Measurements from ENCODE around the gene DNAH7.

Gene DNAH7

DNA sequence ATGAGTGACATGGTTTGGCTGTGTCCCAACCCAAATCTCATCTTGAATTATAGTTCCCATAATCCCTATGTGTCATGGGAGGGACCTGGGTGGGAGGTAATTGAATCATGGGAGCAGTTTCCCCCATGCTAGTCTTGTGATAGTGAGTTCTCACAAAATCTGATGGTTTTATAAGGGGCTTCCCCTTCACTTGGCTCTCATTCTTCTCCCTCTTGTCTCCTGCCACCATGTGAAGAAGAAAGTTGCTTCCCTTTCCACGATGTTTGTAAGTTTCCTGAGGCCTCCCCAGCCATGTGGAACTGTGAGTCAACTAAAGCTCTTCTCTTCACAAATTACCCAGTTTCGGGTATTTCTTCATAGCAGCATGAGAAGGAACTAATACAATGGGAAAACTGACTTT lies 14.0 kb downstream of the DNAH7 start:
- Mint-ChIP-seq H3K4me1 (ENCODE audit: low read depth) (no peaks in the 10 kb centered on the region), H3K27me3 (no peaks in the 10 kb centered on the region), H3K9me3 (no peaks in the 10 kb centered on the region), H3K36me3 (ENCODE audit: low read depth) (no peaks in the 10 kb centered on the region), H3K27ac (no peak overlapping the region), H3K4me3 (no peak overlapping the region)

GRCh38 chr2:196046123-196046917 lies 22.3 kb downstream of the DNAH7 start:
- no peaks in the 10 kb centered on the region for H3K9me3 Mint-ChIP-seq
- H3K36me3 Mint-ChIP-seq (ENCODE audit: low read depth), result no peaks in the 10 kb centered on the region

GRCh38 chr2:196041786-196042185 lies 26.9 kb downstream of the DNAH7 start:
- H3K9me3 Mint-ChIP-seq, result peaks cover 22% of the 10 kb centered on the region
- H3K4me3 Mint-ChIP-seq, result no peak overlapping the region
- no peaks in the 10 kb centered on the region for H3K4me1 Mint-ChIP-seq (ENCODE audit: low read depth)
- H3K27me3 Mint-ChIP-seq, result peaks cover 6% of the 10 kb centered on the region
- H3K27ac Mint-ChIP-seq, result no peak overlapping the region
- H3K36me3 Mint-ChIP-seq (ENCODE audit: low read depth), result no peaks in the 10 kb centered on the region

More at GRCh38 chr2:196046123-196046917, 22.3 kb downstream of the DNAH7 start:
- Mint-ChIP-seq H3K4me1 (ENCODE audit: low read depth) (no peaks in the 10 kb centered on the region), H3K4me3 (no peak overlapping the region), H3K27me3 (peaks cover 15% of the 10 kb centered on the region), H3K27ac (no peak overlapping the region)

- no peak overlapping the region for H3K4me3 Mint-ChIP-seq
Measured at GRCh38 chr2:196040218-196040617, 28.4 kb downstream of the DNAH7 start.

DNA sequence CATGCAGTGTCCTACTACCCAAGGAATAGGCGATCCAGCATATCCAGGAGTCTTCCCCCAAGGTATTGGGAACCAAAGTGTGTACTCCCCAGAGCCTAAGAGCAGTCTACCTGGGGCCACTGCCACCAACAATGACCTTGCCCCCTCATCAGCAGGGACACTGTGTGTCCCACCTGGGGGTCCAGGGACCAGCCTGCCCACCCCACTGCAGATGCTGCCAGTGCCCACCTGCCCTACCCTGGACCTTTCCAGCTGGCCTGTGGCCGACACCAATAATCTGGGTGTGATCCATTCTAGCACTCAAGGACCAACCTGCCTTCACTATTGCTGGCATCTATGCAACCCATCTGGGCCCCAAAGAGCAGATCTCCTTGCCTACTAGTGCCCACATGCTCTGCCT lies 32.2 kb downstream of the DNAH7 start:
- H3K27me3 Mint-ChIP-seq, result peaks cover 7% of the 10 kb centered on the region
- H3K9me3 Mint-ChIP-seq, result peaks cover 30% of the 10 kb centered on the region
- H3K36me3 Mint-ChIP-seq (ENCODE audit: low read depth), result no peaks in the 10 kb centered on the region

More at GRCh38 chr2:196040218-196040617, 28.4 kb downstream of the DNAH7 start:
- no peaks in the 10 kb centered on the region for H3K36me3 Mint-ChIP-seq (ENCODE audit: low read depth)
- H3K27ac Mint-ChIP-seq, result no peak overlapping the region
- H3K9me3 Mint-ChIP-seq, result peaks cover 22% of the 10 kb centered on the region
- no peaks in the 10 kb centered on the region for H3K4me1 Mint-ChIP-seq (ENCODE audit: low read depth)
- peaks cover 6% of the 10 kb centered on the region for H3K27me3 Mint-ChIP-seq

GRCh38 chr2:196018037-196018436 lies 50.6 kb downstream of the DNAH7 start:
- Mint-ChIP-seq H3K27me3 (peaks cover 4% of the 10 kb centered on the region), H3K27ac (no peak overlapping the region), H3K4me3 (no peak overlapping the region), H3K36me3 (ENCODE audit: low read depth) (no peaks in the 10 kb centered on the region), H3K4me1 (ENCODE audit: low read depth) (no peaks in the 10 kb centered on the region), H3K9me3 (no peaks in the 10 kb centered on the region)

More for the DNA sequence above, 32.2 kb downstream of the DNAH7 start:
- Mint-ChIP-seq H3K27ac (no peak overlapping the region), H3K4me1 (ENCODE audit: low read depth) (no peaks in the 10 kb centered on the region), H3K4me3 (no peak overlapping the region)

DNA sequence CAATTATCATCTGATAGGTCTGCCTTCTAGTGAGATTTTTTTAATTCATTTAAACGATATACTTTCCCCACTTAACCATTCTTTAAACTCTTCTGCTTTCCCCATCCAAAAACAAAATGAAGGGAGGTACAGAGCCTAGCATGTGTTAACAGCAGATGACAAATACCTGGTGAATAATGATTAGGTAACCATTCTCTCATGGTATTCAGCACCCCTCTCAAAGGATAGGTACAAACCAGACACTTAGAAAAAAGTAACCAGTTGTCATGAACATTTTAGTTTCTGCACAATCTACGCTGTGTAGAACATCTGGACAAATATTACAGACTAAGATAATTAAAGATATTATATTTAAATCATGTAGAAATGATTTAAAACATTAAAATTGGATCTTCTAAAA lies 56.3 kb downstream of the DNAH7 start:
- H3K36me3 Mint-ChIP-seq (ENCODE audit: low read depth), result no peaks in the 10 kb centered on the region
- H3K27me3 Mint-ChIP-seq, result peaks cover 4% of the 10 kb centered on the region
- H3K9me3 Mint-ChIP-seq, result peaks cover 4% of the 10 kb centered on the region
- H3K27ac Mint-ChIP-seq, result no peak overlapping the region
- H3K4me1 Mint-ChIP-seq (ENCODE audit: low read depth), result no peaks in the 10 kb centered on the region
- no peak overlapping the region for H3K4me3 Mint-ChIP-seq

DNA sequence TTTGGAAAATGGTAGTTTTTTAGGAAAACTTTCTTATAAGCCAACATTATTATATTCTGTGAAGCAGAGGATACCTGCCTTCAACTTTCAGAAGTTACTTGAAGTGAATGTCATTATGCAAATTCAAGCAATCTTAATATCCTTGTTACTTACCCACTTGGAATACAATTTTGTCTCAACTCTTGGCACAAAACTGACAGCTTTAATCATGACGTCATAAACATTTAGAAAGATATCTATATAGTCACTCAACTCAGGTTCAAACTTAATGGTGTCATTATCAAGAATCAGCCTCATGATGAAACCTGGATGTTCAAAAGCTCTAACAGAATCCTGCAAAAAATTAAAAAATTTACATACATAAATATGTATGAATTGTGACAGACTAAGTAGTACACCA lies 68.1 kb downstream of the DNAH7 start:
- Mint-ChIP-seq H3K4me1 (ENCODE audit: low read depth) (peaks cover 7% of the 10 kb centered on the region), H3K4me3 (no peak overlapping the region), H3K9me3 (peaks cover 4% of the 10 kb centered on the region), H3K27me3 (no peaks in the 10 kb centered on the region), H3K27ac (no peak overlapping the region), H3K36me3 (ENCODE audit: low read depth) (no peaks in the 10 kb centered on the region)

DNA sequence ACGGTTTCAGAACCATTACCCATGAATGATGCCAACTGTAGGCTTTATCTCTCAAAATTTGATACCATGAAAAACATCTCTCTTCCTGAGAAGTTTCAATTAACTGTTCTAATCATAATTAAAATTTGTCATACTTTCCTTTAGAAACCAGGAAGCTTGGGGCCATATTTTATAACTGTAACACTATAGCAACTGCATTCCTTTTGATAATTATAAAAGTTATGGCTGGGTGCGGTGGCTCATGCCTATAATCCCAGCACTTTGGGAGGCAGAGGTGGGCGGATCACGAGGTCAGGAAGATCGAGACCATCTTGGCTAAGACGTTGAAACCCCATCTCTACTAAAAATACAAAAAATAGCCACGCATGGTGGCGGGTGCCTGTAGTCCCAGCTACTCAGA lies 70.6 kb downstream of the DNAH7 start:
- no peaks in the 10 kb centered on the region for H3K36me3 Mint-ChIP-seq (ENCODE audit: low read depth)
- no peak overlapping the region for H3K27ac Mint-ChIP-seq
- H3K4me1 Mint-ChIP-seq (ENCODE audit: low read depth), result peaks cover 8% of the 10 kb centered on the region
- H3K9me3 Mint-ChIP-seq, result no peaks in the 10 kb centered on the region
- H3K4me3 Mint-ChIP-seq, result no peak overlapping the region
- no peaks in the 10 kb centered on the region for H3K27me3 Mint-ChIP-seq

DNA sequence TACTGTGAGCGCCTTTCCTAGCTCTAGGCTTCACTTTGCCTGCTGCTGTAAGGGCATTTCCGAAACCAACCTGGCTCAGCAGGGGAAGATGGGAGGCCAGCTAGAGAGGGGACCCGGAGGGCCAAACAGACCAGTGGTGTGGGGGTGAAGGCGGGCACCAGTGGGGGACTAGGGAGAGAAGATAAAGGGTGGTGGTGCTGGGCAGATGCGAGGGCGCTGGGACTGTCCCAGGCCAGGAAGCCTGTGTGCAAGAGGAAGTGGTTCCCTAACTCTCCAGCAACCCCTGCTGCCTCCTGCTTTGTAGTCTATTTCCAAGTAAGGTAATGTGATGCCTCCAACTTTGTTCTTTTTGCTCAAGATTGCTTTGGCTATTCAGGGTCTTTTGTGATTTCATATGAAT lies 73.1 kb downstream of the DNAH7 start:
- Mint-ChIP-seq H3K27me3 (no peaks in the 10 kb centered on the region), H3K4me1 (ENCODE audit: low read depth) (peaks cover 8% of the 10 kb centered on the region), H3K36me3 (ENCODE audit: low read depth) (no peaks in the 10 kb centered on the region), H3K4me3 (no peak overlapping the region), H3K27ac (no peak overlapping the region), H3K9me3 (no peaks in the 10 kb centered on the region)

DNA sequence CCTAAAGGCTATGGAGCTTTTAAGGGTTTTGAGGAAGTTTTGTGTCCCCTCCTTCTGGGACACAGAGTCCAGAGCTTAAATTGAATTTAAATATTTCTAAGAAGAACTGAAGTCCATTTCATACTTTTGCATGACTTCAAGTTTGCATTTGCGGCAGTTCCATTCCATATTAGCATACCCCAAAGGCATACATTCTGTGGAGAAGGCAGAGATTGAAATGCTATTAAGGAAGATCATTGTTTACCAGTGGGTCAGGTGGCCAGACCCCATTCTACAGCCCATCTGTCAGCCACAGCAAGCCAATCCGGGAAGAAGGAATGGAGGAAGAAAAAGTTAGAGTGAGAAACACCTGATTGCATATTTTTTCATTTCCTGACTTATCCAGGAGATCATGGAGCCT lies 75.0 kb downstream of the DNAH7 start:
- no peaks in the 10 kb centered on the region for H3K36me3 Mint-ChIP-seq (ENCODE audit: low read depth)
- H3K4me1 Mint-ChIP-seq (ENCODE audit: low read depth), result peaks cover 8% of the 10 kb centered on the region

GRCh38 chr2:195985741-195986140 lies 82.9 kb downstream of the DNAH7 start:
- no peaks in the 10 kb centered on the region for H3K27me3 Mint-ChIP-seq
- no peaks in the 10 kb centered on the region for H3K9me3 Mint-ChIP-seq
- H3K4me3 Mint-ChIP-seq, result no peak overlapping the region
- no peaks in the 10 kb centered on the region for H3K4me1 Mint-ChIP-seq (ENCODE audit: low read depth)
- H3K36me3 Mint-ChIP-seq (ENCODE audit: low read depth), result no peaks in the 10 kb centered on the region
- no peak overlapping the region for H3K27ac Mint-ChIP-seq

More for the DNA sequence above, 75.0 kb downstream of the DNAH7 start:
- H3K27me3 Mint-ChIP-seq, result no peaks in the 10 kb centered on the region
- no peaks in the 10 kb centered on the region for H3K9me3 Mint-ChIP-seq
- no peak overlapping the region for H3K27ac Mint-ChIP-seq
- H3K4me3 Mint-ChIP-seq, result no peak overlapping the region

DNA sequence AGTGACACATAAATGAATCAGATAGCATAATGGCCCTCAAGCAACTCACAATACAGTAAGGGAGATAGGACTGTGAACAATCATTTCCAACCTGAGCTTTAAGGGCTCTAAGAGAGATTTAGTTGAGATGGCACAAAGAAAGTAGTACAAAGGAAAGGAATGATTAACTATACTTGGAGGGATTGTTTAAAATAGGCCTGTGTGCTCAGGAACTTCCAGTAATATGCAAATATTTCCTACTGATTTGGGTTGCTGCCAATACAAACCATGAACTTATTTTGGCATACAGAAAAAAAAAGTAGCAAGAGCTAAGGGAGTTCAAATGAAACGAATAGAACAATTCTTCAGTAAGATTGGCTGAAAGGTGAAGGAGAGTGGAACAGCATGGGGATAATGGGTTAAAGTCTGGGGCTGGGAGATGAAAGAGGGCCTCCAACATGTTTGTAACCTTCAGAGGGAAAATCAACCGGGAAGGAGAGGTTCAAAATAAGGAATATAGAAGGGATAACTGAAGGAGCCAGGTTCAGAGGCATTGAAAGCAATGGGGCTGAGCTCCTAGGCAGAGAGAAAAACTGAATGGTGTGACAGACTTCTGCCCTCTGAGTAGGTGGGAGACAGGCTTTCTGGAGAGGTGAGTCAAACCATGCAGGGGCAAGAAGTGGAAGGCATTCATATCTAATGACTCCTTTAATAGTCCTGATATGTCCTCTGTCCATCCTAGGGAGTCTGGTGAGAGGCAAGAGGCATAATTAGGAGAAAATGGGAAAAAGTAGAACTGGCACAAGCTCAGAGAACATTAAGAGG lies 83.5 kb downstream of the DNAH7 start:
- Mint-ChIP-seq H3K36me3 (ENCODE audit: low read depth) (no peaks in the 10 kb centered on the region), H3K27me3 (no peaks in the 10 kb centered on the region), H3K9me3 (peaks cover 3% of the 10 kb centered on the region), H3K27ac (no peak overlapping the region), H3K4me3 (no peak overlapping the region), H3K4me1 (ENCODE audit: low read depth) (no peaks in the 10 kb centered on the region)

- Mint-ChIP-seq H3K27me3 (peaks cover 2% of the 10 kb centered on the region), H3K9me3 (no peaks in the 10 kb centered on the region), H3K4me3 (no peak overlapping the region), H3K27ac (no peak overlapping the region), H3K36me3 (ENCODE audit: low read depth) (no peaks in the 10 kb centered on the region), H3K4me1 (ENCODE audit: low read depth) (no peaks in the 10 kb centered on the region)
Measured at GRCh38 chr2:195967336-195967735, 101.3 kb downstream of the DNAH7 start.

GRCh38 chr2:195961873-195962272 lies 106.8 kb downstream of the DNAH7 start:
- Mint-ChIP-seq H3K27ac (no peak overlapping the region), H3K36me3 (ENCODE audit: low read depth) (no peaks in the 10 kb centered on the region), H3K27me3 (peaks cover 4% of the 10 kb centered on the region), H3K4me3 (no peak overlapping the region), H3K4me1 (ENCODE audit: low read depth) (no peaks in the 10 kb centered on the region), H3K9me3 (no peaks in the 10 kb centered on the region)

Data from stimulated activated naive CD8-positive, alpha-beta T cell treated with anti-CD3 and anti-CD28 coated beads, Interleukin-15, Interleukin-2, amounts not matched to agents 100 ng/mL and 50 ng/mL, for 24 hours (primary cell).